Stimulated activated CD4-positive, alpha-beta T cell treated with anti-CD3 and anti-CD28 coated beads, Interleukin-12 subunit alpha, Interleukin-12 subunit beta, amount 100 ng/mL, for 24 hours (primary cell): ENCODE results near the gene ZNF140.

Experiments used
- DNase-seq, 2 experiments: peaks; one replicate each; pipeline ENCODE4 v3.0.0-alpha.2; 2020; ENCODE audit warnings: low read depth in 2 of 2

ZNF140 gene

GRCh38 chr12:133130038-133130807 is 49.5 kb downstream of the ZNF140 start, which contains the start of the genes ZNF10 and ZNF891:
Gene ZNF10 (plus strand): TSS chr12:133130627. CDS start chr12:133144493, 13,866 bp downstream.
Gene ZNF891 (minus strand): TSS chr12:133130274. CDS start chr12:133121918, 8,356 bp downstream.
- peak; percentile 92 to 93 for DNase-seq

GRCh38 chr12:133130808-133131128 is 50.0 kb downstream of the ZNF140 start:
- DNase-seq, result peak in 1 of 2 experiments; percentile 17

DNA sequence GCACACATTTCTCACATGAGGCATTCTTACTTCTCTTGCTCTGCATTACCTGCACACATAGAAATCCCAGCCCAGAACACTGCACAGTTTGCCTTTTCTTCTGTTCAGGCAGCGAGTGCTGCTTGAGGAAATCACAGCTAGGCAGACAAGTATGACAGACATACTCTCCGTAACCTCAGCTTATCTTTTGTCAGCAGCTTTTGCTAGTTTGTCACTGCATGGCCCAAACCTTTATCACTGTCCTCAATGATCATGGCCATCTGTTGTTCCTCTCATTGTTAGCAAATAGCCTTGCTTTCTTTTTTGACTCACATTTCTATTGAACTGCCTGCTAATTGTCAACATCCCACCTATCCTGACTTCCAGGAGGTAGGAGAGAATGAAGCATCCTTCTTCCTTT is 55.0 kb downstream of the ZNF140 start:
- no peak for DNase-seq

DNA sequence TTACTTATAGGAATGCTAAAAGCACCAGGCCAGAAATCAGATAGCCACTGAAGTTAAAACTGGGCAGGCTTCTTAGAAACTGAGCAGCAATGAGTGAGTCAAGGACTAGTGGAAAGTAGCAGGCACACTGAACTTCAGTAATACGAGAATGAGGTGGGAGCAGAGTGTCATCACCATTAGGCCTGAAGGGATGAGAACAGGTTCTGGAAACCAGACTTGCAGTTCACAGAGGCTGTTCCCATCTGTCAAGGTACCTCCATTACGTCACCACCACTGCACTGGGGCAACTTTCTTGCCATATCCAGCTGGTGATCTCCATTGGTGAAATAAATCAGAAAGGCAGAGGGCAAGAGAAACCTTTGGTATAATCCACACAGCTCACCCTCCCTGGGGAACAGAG is 65.3 kb downstream of the ZNF140 start:
- DNase-seq, result no peak

DNA sequence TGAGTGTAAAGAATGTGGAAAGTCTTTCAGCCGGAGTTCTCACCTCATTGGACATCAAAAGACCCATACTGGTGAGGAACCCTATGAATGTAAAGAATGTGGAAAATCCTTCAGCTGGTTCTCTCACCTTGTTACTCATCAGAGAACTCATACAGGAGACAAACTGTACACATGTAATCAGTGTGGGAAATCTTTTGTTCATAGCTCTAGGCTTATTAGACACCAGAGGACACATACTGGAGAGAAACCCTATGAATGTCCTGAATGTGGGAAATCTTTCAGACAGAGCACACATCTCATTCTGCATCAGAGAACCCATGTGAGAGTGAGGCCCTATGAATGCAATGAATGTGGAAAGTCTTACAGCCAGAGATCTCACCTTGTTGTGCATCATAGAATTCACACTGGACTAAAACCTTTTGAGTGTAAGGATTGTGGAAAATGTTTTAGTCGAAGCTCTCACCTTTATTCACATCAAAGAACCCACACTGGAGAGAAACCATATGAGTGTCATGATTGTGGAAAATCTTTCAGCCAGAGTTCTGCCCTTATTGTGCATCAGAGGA is 75.5 kb downstream of the ZNF140 start:
- DNase-seq, result no peak
